ENCODE measurements around the gene C11orf91. TPM values are rescaled to one million over a fixed set of nuclear protein-coding genes. Genes with fewer than 3 reads are reported as not detected.
"Not testable (repeated sequence)": the region's sequence is repeated elsewhere in the genome, so short reads cannot be mapped to it uniquely, and the experiment has no call there.

C11orf91 gene
- total RNA-seq, 1 experiment from 2014 or later: 1.3 TPM

GRCh38 chr11:33707831-33708230 is 7.2 kb upstream of the C11orf91 start:
- CTCF ChIA-PET; H3K9me3 ChIP-seq (ENCODE audit: control insufficient read depth, insufficient read depth, low read depth, low read length); POLR2A ChIA-PET; in situ Hi-C loops (cut with HindIII; ENCODE audit: low pct_unique_long_range_greater_than_20kb, low sequenced_read_pairs); H3K4me3 ChIP-seq (ENCODE audit: low read depth in 2 of 2, low read length in 2 of 2); intact Hi-C loops (cut with micrococcal nuclease; ENCODE audit: unreplicated experiment); H3K27me3 ChIP-seq (ENCODE audit: control insufficient read depth, insufficient read depth, low read length); DNase-seq (ENCODE audit: low read depth, low spot score); BruUV-seq (replicated peaks): not testable (repeated sequence)
- peaks cover 26% of the 10 kb centered on the region for H3K36me3 ChIP-seq (ENCODE audit: control insufficient read depth, insufficient read depth, low read length)
- peaks cover 74% of the 10 kb centered on the region for H3K4me1 ChIP-seq (ENCODE audit: control insufficient read depth, insufficient read depth, low read length)
- ATAC-seq: peak; percentile 13; the same call in 1 of the 2 replicates
- peak overlapping the region; percentile 93 for H3K27ac ChIP-seq (ENCODE audit: low read length)
- peak; percentile 40; the same call in 1 of the 2 replicates for TF ChIP-seq POLR2AphosphoS5 (IDR thresholded peaks at IDR 0.05; ENCODE audit: low read depth, low read length)

GRCh38 chr11:33706966-33707365 is 6.3 kb upstream of the C11orf91 start:
- ATAC-seq (no peak), DNase-seq (ENCODE audit: low read depth, low spot score) (no peak)
- intact Hi-C loops (cut with micrococcal nuclease; ENCODE audit: unreplicated experiment): no loop called here
- Histone ChIP-seq H3K4me3 (ENCODE audit: low read depth in 2 of 2, low read length in 2 of 2) (no peak overlapping the region), H3K27ac (ENCODE audit: low read length) (peak overlapping the region; percentile 93), H3K4me1 (ENCODE audit: control insufficient read depth, insufficient read depth, low read length) (peaks cover 81% of the 10 kb centered on the region), H3K27me3 (ENCODE audit: control insufficient read depth, insufficient read depth, low read length) (no peaks in the 10 kb centered on the region), H3K36me3 (ENCODE audit: control insufficient read depth, insufficient read depth, low read length) (peaks cover 18% of the 10 kb centered on the region), H3K9me3 (ENCODE audit: control insufficient read depth, insufficient read depth, low read depth, low read length) (no peaks in the 10 kb centered on the region)
- BruUV-seq (replicated peaks): no TSS peak
- in situ Hi-C loops (cut with HindIII; ENCODE audit: low pct_unique_long_range_greater_than_20kb, low sequenced_read_pairs): no loop called here
- CTCF ChIA-PET: interaction anchor here (0.6 to 0.7 kb wide), 2 partner anchors 41 to 138 kb away, joined by 5 to 7 read pairs; no protein-coding TSS in a partner anchor
- TF ChIP-seq, protein P1, sequence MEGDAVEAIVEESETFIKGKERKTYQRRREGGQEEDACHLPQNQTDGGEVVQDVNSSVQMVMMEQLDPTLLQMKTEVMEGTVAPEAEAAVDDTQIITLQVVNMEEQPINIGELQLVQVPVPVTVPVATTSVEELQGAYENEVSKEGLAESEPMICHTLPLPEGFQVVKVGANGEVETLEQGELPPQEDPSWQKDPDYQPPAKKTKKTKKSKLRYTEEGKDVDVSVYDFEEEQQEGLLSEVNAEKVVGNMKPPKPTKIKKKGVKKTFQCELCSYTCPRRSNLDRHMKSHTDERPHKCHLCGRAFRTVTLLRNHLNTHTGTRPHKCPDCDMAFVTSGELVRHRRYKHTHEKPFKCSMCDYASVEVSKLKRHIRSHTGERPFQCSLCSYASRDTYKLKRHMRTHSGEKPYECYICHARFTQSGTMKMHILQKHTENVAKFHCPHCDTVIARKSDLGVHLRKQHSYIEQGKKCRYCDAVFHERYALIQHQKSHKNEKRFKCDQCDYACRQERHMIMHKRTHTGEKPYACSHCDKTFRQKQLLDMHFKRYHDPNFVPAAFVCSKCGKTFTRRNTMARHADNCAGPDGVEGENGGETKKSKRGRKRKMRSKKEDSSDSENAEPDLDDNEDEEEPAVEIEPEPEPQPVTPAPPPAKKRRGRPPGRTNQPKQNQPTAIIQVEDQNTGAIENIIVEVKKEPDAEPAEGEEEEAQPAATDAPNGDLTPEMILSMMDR (IDR thresholded peaks at IDR 0.05): no peak
- TF ChIP-seq, protein P2, sequence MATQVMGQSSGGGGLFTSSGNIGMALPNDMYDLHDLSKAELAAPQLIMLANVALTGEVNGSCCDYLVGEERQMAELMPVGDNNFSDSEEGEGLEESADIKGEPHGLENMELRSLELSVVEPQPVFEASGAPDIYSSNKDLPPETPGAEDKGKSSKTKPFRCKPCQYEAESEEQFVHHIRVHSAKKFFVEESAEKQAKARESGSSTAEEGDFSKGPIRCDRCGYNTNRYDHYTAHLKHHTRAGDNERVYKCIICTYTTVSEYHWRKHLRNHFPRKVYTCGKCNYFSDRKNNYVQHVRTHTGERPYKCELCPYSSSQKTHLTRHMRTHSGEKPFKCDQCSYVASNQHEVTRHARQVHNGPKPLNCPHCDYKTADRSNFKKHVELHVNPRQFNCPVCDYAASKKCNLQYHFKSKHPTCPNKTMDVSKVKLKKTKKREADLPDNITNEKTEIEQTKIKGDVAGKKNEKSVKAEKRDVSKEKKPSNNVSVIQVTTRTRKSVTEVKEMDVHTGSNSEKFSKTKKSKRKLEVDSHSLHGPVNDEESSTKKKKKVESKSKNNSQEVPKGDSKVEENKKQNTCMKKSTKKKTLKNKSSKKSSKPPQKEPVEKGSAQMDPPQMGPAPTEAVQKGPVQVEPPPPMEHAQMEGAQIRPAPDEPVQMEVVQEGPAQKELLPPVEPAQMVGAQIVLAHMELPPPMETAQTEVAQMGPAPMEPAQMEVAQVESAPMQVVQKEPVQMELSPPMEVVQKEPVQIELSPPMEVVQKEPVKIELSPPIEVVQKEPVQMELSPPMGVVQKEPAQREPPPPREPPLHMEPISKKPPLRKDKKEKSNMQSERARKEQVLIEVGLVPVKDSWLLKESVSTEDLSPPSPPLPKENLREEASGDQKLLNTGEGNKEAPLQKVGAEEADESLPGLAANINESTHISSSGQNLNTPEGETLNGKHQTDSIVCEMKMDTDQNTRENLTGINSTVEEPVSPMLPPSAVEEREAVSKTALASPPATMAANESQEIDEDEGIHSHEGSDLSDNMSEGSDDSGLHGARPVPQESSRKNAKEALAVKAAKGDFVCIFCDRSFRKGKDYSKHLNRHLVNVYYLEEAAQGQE (IDR thresholded peaks at IDR 0.05; ENCODE audit: insufficient read depth in 1 of 2, low read depth in 2 of 2, low read length in 1 of 2): no peak
- TF ChIP-seq SIN3A (IDR thresholded peaks at IDR 0.05; ENCODE audit: borderline replicate concordance, insufficient read depth, low read depth, low read length) (no peak), TCF7L2 (IDR thresholded peaks at IDR 0.05; ENCODE audit: low read depth, low read length) (no peak), POLR2AphosphoS5 (IDR thresholded peaks at IDR 0.05; ENCODE audit: low read depth, low read length) (no peak)
- POLR2A ChIA-PET: no interaction called here

DNA sequence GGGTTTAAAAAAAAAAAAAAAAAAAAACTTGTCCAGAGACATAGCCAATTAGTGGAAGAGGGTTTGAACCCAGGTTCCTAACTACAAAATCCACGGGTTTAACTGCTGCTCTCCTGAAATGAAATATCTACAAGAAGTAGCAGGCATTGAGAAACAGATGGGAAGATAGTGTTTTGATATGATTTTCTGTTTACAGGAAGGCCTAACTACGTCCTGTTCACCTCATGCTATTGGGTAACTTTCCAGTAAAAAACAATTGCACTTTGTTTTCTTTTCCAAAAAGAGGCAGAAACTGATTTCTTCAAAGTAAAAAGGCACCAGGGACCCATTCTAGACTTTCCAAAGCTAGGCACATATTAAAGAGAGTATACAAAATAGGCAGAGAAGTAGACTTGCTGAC is 5.9 kb upstream of the C11orf91 start:
- Histone ChIP-seq H3K36me3 (ENCODE audit: control insufficient read depth, insufficient read depth, low read length) (peaks cover 18% of the 10 kb centered on the region), H3K27me3 (ENCODE audit: control insufficient read depth, insufficient read depth, low read length) (no peaks in the 10 kb centered on the region), H3K4me1 (ENCODE audit: control insufficient read depth, insufficient read depth, low read length) (peaks cover 85% of the 10 kb centered on the region), H3K4me3 (ENCODE audit: low read depth in 2 of 2, low read length in 2 of 2) (no peak overlapping the region), H3K9me3 (ENCODE audit: control insufficient read depth, insufficient read depth, low read depth, low read length) (no peaks in the 10 kb centered on the region), H3K27ac (ENCODE audit: low read length) (peak overlapping the region; percentile 93)
- POLR2A ChIA-PET: no interaction called here
- DNase-seq (ENCODE audit: low read depth, low spot score) (no peak), ATAC-seq (no peak)
- intact Hi-C loops (cut with micrococcal nuclease; ENCODE audit: unreplicated experiment) (no loop called here), in situ Hi-C loops (cut with HindIII; ENCODE audit: low pct_unique_long_range_greater_than_20kb, low sequenced_read_pairs) (no loop called here)
- TF ChIP-seq SIN3A (IDR thresholded peaks at IDR 0.05; ENCODE audit: borderline replicate concordance, insufficient read depth, low read depth, low read length): no peak
- TF ChIP-seq, protein P2 (IDR thresholded peaks at IDR 0.05; ENCODE audit: insufficient read depth in 1 of 2, low read depth in 2 of 2, low read length in 1 of 2): no peak
- TF ChIP-seq, protein P1 (IDR thresholded peaks at IDR 0.05): no peak
- no peak for TF ChIP-seq POLR2AphosphoS5 (IDR thresholded peaks at IDR 0.05; ENCODE audit: low read depth, low read length)
- no peak for TF ChIP-seq TCF7L2 (IDR thresholded peaks at IDR 0.05; ENCODE audit: low read depth, low read length)
- BruUV-seq (replicated peaks): no TSS peak
- CTCF ChIA-PET: interaction anchor here (0.7 kb wide), 1 partner anchor 138 kb away, joined by 7 read pairs; no protein-coding TSS in a partner anchor
